Lower leg skin (tissue), 3 donors: ENCODE data around the gene CTSH.

Experiments
- POLR2A ChIP-seq, 2 donors: fragments of 450-650 bp; IDR thresholded peaks; one replicate each; pipeline ENCODE4 v1.6.1; 2016 to 2017; ENCODE audit warnings: antibody characterized with exemption in 2 of 2, mild to moderate bottlenecking in 1 of 2, moderate library complexity in 1 of 2
- TF ChIP-seq, protein P1 (sequence below), 3 donors: fragments of 450-650 bp; IDR thresholded peaks; one replicate each; pipeline ENCODE4 v1.5.1; 2016; ENCODE audit warnings: antibody characterized with exemption in 3 of 3, mild to moderate bottlenecking in 3 of 3, moderate library complexity in 2 of 3

DNA sequence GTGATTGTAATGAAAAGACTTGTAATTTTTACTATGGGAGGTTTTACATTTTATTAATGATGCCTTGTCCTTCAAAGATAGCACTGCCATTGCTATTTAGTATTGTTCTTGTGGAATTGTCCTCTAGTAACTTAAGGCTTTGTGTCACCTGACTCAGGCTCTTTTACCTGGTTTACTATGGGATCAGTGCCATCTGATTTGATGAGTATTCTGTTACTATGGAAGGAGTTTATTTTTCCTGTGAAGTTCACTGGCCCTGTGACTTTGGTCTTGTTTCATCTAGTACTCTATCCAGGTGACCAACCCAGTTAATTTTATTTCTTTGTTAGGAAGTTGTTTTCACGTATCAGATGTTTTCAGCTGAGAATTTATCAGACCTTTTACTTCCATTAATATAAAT, 63.2 kb downstream of the CTSH start:
- TF ChIP-seq, protein P1, sequence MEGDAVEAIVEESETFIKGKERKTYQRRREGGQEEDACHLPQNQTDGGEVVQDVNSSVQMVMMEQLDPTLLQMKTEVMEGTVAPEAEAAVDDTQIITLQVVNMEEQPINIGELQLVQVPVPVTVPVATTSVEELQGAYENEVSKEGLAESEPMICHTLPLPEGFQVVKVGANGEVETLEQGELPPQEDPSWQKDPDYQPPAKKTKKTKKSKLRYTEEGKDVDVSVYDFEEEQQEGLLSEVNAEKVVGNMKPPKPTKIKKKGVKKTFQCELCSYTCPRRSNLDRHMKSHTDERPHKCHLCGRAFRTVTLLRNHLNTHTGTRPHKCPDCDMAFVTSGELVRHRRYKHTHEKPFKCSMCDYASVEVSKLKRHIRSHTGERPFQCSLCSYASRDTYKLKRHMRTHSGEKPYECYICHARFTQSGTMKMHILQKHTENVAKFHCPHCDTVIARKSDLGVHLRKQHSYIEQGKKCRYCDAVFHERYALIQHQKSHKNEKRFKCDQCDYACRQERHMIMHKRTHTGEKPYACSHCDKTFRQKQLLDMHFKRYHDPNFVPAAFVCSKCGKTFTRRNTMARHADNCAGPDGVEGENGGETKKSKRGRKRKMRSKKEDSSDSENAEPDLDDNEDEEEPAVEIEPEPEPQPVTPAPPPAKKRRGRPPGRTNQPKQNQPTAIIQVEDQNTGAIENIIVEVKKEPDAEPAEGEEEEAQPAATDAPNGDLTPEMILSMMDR (IDR thresholded peaks at IDR 0.05), result no peak
- TF ChIP-seq POLR2A (IDR thresholded peaks at IDR 0.05), result no peak
